Osteoblast (primary cell): ENCODE data around the gene ALG14. TPM values are rescaled to one million over a fixed set of nuclear protein-coding genes. Genes with fewer than 3 reads are reported as not detected.
A peak's percentile ranks its signal among the peaks of the same experiment; 100 is the strongest.

ENCODE experiments used
- DNase-seq: peaks from one replicate; pipeline ENCODE4 v3.0.0; 2011; ENCODE audit warnings: low spot score, mixed read lengths; ENCODE audit not compliant: insufficient read length; ENCODE audit errors: missing footprints
- H2AFZ ChIP-seq: 2 replicates; pipeline ENCODE4 v1.6.0; 2011; ENCODE audit warnings: mild to moderate bottlenecking, low read length
- H3K27ac ChIP-seq: 2 replicates; pipeline ENCODE4 v1.5.1; 2011; ENCODE audit warnings: mild to moderate bottlenecking, low read depth, low read length, moderate library complexity
- H3K27me3 ChIP-seq: 2 replicates; pipeline ENCODE4 v1.6.0; 2012; ENCODE audit warnings: mild to moderate bottlenecking, control low read depth, inconsistent platforms, low read length, moderate library complexity; ENCODE audit not compliant: insufficient read depth
- H3K36me3 ChIP-seq: 2 replicates; pipeline ENCODE4 v1.5.1; 2011; ENCODE audit warnings: mild to moderate bottlenecking, low read length, control low read depth, moderate library complexity; ENCODE audit not compliant: insufficient read depth
- H3K4me1 ChIP-seq: 2 replicates; pipeline ENCODE4 v1.5.1; 2011; ENCODE audit warnings: mild to moderate bottlenecking, low read length, control low read depth, moderate library complexity; ENCODE audit not compliant: insufficient read depth
- H3K4me2 ChIP-seq: 2 replicates; pipeline ENCODE4 v1.6.0; 2011; ENCODE audit warnings: mild to moderate bottlenecking, low read length; ENCODE audit not compliant: insufficient read depth
- H3K4me3 ChIP-seq: fragments of 200-600 bp; sonication (generic); 3 replicates; pipeline ENCODE4 v1.5.1; 2012; ENCODE audit warnings: mild to moderate bottlenecking, low read length, inconsistent platforms; ENCODE audit not compliant: insufficient read depth
- H3K79me2 ChIP-seq: 2 replicates; pipeline ENCODE4 v1.6.0; 2012; ENCODE audit warnings: mild to moderate bottlenecking, low read length, control low read depth, inconsistent platforms; ENCODE audit not compliant: insufficient read depth
- H3K9me3 ChIP-seq: 2 replicates; pipeline ENCODE4 v1.5.1; 2011; ENCODE audit warnings: low read depth, low read length, control low read depth
- H4K20me1 ChIP-seq: 2 replicates; pipeline ENCODE4 v1.6.0; 2012; ENCODE audit warnings: mild to moderate bottlenecking, low read length, control low read depth; ENCODE audit not compliant: insufficient read depth
- total RNA-seq: library from RNA; depleted of rRNA; stranded (reverse); fragments of >200 nt; gene quantifications from 2 replicates; pipeline ENCODE4 v1.2.3, GENCODE V29; 2012
- TF ChIP-seq, protein P1 (sequence below): IDR thresholded peaks from 2 replicates; pipeline ENCODE4 v1.5.1; 2011; ENCODE audit warnings: mild to moderate bottlenecking, low read depth, low read length, moderate library complexity; ENCODE audit errors: extremely low read depth

The ALG14 gene
- total RNA-seq, 1 donor = 1.4 TPM

DNA sequence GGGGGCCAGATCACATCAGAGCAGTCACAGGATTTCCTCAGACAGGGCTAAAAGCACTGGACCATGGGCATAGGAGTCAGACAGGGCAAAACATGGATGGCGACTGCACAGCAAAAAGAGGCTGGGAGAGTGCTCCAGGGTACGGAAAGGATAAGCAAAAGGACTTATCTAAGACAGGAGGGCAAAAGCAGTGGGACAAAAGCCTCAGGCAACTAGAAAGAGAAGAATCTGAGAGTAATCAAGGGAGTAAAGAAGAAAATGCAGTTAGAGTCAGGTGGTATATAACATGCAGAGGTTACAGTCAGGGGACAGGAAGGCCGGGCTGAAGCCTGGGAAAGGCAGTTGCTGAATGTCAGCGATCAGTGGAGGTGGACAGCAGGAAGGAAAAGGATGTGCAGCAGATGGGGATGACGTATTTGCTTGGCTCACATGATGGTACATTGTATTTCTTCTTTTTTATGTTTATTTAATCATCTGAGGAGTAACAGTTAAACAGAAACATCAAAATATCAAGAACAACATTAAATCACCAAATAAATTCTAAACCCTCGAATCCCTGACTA is 82.8 kb downstream of the ALG14 start:
- Histone ChIP-seq H3K4me3 (no peak overlapping the region), H3K9me3 (no peaks in the 10 kb centered on the region), H2AFZ (no peak overlapping the region), H3K27me3 (no peaks in the 10 kb centered on the region), H3K4me1 (peaks cover 15% of the 10 kb centered on the region), H3K79me2 (no peaks in the 10 kb centered on the region), H4K20me1 (no peaks in the 10 kb centered on the region), H3K36me3 (no peaks in the 10 kb centered on the region), H3K4me2 (no peak overlapping the region), H3K27ac (no peak overlapping the region)
- DNase-seq = no peak
- TF ChIP-seq, protein P1, sequence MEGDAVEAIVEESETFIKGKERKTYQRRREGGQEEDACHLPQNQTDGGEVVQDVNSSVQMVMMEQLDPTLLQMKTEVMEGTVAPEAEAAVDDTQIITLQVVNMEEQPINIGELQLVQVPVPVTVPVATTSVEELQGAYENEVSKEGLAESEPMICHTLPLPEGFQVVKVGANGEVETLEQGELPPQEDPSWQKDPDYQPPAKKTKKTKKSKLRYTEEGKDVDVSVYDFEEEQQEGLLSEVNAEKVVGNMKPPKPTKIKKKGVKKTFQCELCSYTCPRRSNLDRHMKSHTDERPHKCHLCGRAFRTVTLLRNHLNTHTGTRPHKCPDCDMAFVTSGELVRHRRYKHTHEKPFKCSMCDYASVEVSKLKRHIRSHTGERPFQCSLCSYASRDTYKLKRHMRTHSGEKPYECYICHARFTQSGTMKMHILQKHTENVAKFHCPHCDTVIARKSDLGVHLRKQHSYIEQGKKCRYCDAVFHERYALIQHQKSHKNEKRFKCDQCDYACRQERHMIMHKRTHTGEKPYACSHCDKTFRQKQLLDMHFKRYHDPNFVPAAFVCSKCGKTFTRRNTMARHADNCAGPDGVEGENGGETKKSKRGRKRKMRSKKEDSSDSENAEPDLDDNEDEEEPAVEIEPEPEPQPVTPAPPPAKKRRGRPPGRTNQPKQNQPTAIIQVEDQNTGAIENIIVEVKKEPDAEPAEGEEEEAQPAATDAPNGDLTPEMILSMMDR = no peak

DNA sequence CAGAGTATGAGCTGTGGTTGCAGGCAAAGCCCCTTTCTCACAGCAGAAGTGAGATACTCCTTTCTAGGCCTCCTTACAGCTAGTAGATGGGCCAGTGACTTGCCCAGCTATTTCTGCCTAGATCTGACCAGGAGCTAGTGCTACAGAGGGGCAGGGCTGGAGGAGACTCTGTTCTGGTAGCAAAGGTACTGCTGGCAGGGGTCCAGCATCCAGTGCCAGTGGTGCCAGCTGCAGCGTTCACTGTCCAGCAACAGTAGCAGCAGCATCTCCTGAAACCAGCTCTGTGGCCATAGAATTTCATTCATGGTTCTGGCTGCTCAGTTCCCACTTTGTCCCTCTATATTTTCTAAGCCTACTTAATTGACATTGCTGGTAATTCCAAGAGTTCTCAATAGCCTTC is 83.4 kb downstream of the ALG14 start:
- no peak for DNase-seq
- Histone ChIP-seq H3K9me3 (no peaks in the 10 kb centered on the region), H3K79me2 (no peaks in the 10 kb centered on the region), H3K27ac (no peak overlapping the region), H3K4me2 (no peak overlapping the region), H3K4me3 (no peak overlapping the region), H3K27me3 (no peaks in the 10 kb centered on the region), H3K4me1 (peaks cover 15% of the 10 kb centered on the region), H2AFZ (no peak overlapping the region), H3K36me3 (no peaks in the 10 kb centered on the region), H4K20me1 (no peaks in the 10 kb centered on the region)
- TF ChIP-seq, protein P1 = no peak

DNA sequence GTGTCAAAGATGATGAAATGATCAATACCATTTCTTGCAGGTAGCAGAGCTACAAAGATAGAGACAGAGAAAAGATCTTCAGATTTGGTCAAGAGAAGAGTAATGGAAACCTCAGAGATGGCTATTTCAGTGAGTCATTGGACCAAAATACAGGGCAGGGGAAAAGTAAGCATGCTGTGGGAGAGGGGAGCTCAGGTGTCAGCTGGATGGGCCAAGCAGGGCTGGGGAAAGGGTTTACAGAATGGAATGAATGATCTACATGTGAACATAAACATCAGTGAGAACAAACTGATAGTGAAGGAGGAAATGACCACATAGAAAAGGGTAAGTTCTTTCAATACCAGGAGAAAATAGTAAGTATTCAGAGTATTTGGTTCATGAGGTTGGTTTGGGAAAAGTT is 84.4 kb downstream of the ALG14 start:
- Histone ChIP-seq H3K27ac (no peak overlapping the region), H3K4me3 (no peak overlapping the region), H3K4me2 (no peak overlapping the region), H3K4me1 (peaks cover 14% of the 10 kb centered on the region), H4K20me1 (no peaks in the 10 kb centered on the region), H3K36me3 (no peaks in the 10 kb centered on the region), H3K79me2 (no peaks in the 10 kb centered on the region), H3K9me3 (no peaks in the 10 kb centered on the region), H3K27me3 (no peaks in the 10 kb centered on the region), H2AFZ (no peak overlapping the region)
- TF ChIP-seq, protein P1 = no peak
- no peak for DNase-seq

DNA sequence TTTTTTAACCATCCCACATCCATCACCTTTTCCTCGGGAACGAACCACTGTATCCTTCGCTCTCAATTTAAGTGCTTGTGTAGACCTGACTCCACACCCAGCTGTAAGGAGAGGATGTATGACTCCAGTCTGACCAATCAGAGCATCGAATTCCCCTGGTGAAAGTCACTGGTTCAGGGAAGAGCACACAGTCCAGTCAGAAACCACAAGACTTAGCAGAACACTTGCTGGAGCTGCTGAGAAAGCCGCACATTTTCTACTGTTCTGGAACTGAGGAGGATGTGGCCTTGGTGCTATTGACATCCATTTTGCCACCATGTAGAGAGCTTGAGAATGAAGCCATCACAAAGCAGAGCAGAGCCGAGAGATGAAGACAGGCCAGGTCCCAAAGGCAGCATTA is 86.0 kb downstream of the ALG14 start:
- Histone ChIP-seq H3K4me3 (no peak overlapping the region), H2AFZ (peak overlapping the region; percentile 47), H3K36me3 (no peaks in the 10 kb centered on the region), H3K27me3 (no peaks in the 10 kb centered on the region), H3K27ac (no peak overlapping the region), H3K4me1 (peaks cover 26% of the 10 kb centered on the region), H4K20me1 (no peaks in the 10 kb centered on the region), H3K9me3 (no peaks in the 10 kb centered on the region), H3K79me2 (no peaks in the 10 kb centered on the region), H3K4me2 (peak overlapping the region; percentile 9)
- DNase-seq = no peak
- TF ChIP-seq, protein P1 = no peak
